ENCODE results near the gene EIF3F.

DNA sequence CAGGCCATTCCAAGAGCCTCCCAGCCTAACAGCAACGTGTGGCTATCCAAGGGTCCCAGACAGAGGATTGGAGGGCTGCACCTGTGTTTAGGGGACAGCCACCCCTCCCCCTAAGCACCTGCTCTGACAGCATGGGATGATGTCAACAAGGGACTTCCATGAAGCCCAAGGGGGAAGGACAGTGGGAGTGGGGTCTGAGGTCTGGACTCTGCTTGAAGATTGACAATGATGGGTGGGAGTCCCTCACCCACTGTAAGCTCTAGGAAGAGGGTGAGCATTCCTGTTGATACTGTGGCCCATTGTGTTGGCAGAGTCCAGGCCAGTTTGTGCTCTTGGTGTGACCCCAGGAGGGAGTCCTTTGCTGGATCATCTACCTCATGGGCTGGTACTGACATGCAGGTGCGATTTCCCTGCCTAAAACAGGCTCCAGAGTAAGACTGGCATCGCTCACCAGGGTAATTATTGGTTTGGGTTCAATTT is 47.0 kb downstream of the EIF3F start:
- no peak for TF ChIP-seq RNF2 (IDR thresholded peaks at IDR 0.05; ENCODE audit: borderline replicate concordance, low read depth)
- TF ChIP-seq, protein P1, sequence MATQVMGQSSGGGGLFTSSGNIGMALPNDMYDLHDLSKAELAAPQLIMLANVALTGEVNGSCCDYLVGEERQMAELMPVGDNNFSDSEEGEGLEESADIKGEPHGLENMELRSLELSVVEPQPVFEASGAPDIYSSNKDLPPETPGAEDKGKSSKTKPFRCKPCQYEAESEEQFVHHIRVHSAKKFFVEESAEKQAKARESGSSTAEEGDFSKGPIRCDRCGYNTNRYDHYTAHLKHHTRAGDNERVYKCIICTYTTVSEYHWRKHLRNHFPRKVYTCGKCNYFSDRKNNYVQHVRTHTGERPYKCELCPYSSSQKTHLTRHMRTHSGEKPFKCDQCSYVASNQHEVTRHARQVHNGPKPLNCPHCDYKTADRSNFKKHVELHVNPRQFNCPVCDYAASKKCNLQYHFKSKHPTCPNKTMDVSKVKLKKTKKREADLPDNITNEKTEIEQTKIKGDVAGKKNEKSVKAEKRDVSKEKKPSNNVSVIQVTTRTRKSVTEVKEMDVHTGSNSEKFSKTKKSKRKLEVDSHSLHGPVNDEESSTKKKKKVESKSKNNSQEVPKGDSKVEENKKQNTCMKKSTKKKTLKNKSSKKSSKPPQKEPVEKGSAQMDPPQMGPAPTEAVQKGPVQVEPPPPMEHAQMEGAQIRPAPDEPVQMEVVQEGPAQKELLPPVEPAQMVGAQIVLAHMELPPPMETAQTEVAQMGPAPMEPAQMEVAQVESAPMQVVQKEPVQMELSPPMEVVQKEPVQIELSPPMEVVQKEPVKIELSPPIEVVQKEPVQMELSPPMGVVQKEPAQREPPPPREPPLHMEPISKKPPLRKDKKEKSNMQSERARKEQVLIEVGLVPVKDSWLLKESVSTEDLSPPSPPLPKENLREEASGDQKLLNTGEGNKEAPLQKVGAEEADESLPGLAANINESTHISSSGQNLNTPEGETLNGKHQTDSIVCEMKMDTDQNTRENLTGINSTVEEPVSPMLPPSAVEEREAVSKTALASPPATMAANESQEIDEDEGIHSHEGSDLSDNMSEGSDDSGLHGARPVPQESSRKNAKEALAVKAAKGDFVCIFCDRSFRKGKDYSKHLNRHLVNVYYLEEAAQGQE (IDR thresholded peaks at IDR 0.05): no peak
- TF ChIP-seq, protein P2, sequence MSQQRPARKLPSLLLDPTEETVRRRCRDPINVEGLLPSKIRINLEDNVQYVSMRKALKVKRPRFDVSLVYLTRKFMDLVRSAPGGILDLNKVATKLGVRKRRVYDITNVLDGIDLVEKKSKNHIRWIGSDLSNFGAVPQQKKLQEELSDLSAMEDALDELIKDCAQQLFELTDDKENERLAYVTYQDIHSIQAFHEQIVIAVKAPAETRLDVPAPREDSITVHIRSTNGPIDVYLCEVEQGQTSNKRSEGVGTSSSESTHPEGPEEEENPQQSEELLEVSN (IDR thresholded peaks at IDR 0.05; ENCODE audit: borderline replicate concordance, low read depth): no peak
- no peak for TF ChIP-seq POLR2A (IDR thresholded peaks at IDR 0.05; ENCODE audit: low read length)
- TF ChIP-seq, protein P3, sequence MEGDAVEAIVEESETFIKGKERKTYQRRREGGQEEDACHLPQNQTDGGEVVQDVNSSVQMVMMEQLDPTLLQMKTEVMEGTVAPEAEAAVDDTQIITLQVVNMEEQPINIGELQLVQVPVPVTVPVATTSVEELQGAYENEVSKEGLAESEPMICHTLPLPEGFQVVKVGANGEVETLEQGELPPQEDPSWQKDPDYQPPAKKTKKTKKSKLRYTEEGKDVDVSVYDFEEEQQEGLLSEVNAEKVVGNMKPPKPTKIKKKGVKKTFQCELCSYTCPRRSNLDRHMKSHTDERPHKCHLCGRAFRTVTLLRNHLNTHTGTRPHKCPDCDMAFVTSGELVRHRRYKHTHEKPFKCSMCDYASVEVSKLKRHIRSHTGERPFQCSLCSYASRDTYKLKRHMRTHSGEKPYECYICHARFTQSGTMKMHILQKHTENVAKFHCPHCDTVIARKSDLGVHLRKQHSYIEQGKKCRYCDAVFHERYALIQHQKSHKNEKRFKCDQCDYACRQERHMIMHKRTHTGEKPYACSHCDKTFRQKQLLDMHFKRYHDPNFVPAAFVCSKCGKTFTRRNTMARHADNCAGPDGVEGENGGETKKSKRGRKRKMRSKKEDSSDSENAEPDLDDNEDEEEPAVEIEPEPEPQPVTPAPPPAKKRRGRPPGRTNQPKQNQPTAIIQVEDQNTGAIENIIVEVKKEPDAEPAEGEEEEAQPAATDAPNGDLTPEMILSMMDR (IDR thresholded peaks at IDR 0.05): no peak
- no peak for TF ChIP-seq EP300 (IDR thresholded peaks at IDR 0.05)
- TF ChIP-seq EHMT2 (IDR thresholded peaks at IDR 0.05; ENCODE audit: low read depth): no peak
- TF ChIP-seq ESRRA (IDR thresholded peaks at IDR 0.05; ENCODE audit: borderline replicate concordance, low read length): no peak
- no peak for TF ChIP-seq CHD4 (IDR thresholded peaks at IDR 0.05; ENCODE audit: borderline replicate concordance)
- TF ChIP-seq RFX5 (IDR thresholded peaks at IDR 0.05): no peak
- TF ChIP-seq MYC (IDR thresholded peaks at IDR 0.05; ENCODE audit: borderline replicate concordance, low read length): no peak

Data from A549 (cell line).